NCI-H345 treated with DMSO at 0.1 percent for 48 hours (cell line): ENCODE measurements around the gene HCFC1.

Experiments
- DNase-seq: peaks from one replicate; lab custom pipeline; 2025; ENCODE audit not compliant: unreplicated experiment; lab: John Stamatoyannopoulos, UW

Gene HCFC1

GRCh38 chrX:153971450-153972367, at the start of gene HCFC1:
TSS of gene HCFC1 (minus strand) at chrX:153971818. CDS start at chrX:153970840, 978 bp downstream.
- peak; percentile 86 for DNase-seq

DNA sequence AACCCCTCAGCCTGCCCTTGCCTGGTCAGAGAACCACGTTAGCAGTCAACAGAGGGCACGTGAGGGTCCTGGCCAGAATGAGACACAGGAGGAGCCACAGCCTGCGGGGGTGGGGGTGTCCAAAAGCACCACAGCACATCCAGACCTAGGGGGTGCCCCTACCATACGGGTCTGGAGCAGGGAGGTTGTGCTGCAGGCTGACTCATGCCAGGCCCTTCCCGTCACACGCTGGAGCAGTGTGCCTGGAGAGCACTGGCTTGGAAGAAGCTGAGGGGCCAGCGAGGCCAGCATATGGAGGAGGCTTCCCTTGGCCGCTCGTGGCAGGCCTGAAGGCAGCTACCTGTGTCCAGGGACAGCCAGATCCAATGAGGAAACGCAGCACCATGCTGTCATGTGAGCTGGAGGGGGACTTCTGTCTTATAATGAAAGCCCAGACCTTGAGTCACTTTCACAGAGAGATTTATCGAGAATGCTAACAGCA, 49.6 kb upstream of the HCFC1 start:
- DNase-seq = no peak

DNA sequence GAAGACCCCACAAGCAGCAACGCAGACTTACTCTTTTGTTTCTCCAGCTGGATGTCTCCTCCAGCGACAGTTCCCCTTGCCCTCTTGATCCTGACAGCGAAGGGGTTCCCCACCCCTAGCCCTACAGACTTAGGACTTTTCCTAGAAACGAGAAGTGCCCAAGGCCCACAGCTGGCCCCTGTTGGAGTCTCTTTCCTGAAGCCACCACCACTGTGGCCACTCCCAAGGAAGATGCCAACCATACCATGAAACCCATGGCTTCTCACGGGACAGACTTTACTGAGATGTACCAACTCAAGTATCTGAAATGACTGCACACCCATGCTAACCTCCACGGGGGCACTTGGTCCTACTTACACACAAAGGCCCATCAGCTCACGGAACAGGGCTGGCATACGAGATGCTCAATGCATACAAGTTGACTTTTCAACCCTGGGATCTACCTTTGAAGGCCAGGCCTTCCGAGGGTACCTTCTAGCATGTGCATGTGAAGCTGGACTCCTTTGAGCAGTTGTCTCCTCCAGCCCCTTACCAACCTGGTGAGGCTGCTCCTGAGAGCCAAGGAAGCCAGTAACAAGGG, 49.0 kb upstream of the HCFC1 start:
- DNase-seq = no peak

DNA sequence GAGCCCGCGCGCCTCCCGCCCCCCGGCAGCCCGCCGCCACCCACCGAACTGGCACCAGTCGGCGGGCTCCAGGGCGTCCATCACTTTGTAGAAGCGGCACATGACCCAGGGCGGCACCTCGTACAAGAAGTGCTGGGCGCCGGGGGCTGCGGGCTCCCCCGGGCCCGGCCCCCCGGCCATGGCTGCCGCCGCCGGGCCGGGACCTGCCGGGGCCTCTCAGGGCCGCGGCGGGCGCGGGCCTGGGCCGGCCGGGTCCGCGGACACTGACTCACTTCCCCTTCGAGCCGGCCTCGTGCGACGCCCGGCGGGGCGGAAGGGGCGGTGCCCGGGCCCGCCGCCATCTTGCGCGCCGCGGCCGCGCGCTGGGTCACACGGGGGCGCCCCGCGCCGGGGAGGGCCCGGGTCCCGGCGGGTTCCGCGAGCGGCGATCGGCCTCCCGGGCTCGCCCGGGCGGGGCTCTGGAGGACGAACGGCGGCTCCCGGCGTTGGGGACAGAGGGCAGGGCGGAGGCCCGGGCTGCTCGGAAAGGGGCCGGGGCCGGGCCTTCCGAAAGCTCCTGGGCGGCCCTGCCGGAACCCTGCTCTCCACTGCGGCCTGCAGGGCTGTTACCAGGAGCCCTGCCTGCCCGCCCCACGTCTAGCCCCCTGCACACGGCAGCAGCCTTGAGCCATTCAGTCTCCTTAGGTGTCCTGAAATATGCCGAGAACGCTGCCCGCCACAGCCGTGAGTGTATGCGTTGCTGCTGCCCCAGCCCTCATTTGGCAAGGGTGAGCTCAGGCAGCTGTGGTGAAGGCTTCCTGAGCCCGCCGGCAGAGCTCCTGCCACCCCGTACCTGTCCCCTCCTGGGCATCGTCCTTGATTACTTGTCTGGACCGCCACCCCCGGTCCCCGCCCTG, 48.3 kb upstream of the HCFC1 start, which contains the start of gene IRAK1:
TSS of gene IRAK1 (minus strand) at position 270 of the 896 bp plus-strand sequence. CDS start at position 180, 90 bp downstream.
- DNase-seq = no peak

DNA sequence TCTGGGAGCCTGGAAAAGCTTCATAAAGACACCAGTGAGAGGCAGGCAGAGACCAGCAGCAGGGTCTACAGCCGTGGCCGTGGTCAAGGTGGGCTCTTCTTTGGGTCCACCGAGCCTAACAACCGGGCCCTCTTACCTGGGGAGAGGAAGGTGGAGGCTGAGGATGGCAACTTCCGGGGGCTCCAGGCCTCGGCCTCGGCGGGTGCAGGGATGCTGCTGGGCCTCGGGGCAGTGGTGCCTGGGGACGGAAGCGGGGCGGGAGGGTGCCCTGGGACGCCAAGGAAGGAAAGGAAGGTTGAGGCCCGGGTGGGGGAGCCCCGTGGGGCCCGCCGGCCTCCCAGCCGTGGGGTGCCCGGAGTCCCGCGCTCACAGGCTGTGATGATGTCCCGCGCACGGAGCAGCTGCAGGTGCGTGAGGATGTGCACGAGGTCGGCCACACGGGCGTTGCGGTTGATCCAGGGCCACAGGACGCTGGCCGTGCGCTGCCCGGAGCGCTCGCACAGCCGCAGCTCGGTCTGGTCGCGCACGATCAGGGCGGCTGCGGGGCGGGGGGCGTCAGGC, 47.5 kb upstream of the HCFC1 start:
- DNase-seq = no peak

DNA sequence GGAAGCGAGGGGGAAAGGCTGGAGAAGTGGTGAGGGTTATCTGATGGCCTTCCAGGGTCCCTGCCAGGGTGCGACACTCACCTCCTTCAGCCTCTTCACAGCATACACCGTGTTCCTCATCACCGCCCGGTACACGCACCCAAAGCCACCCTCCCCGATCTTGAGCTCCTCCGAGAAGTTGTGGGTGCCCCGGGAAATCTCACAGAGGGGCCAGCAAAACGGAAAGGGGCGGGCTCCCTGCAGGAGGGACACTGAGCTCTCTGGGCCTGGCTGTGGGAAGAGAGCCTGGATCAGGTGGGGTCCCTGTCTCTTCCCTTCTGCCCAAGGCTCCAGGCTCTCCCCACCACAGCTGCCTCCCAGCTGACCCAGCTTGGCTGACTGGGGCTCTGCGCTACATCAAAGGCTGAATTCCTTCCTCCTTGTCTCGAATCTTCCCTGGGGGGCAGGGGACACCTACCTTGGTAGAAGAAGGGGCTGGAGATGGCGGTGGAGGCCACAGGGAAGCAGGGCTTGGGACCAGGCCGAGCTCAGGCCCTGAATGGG, 47.0 kb upstream of the HCFC1 start:
- DNase-seq = no peak

DNA sequence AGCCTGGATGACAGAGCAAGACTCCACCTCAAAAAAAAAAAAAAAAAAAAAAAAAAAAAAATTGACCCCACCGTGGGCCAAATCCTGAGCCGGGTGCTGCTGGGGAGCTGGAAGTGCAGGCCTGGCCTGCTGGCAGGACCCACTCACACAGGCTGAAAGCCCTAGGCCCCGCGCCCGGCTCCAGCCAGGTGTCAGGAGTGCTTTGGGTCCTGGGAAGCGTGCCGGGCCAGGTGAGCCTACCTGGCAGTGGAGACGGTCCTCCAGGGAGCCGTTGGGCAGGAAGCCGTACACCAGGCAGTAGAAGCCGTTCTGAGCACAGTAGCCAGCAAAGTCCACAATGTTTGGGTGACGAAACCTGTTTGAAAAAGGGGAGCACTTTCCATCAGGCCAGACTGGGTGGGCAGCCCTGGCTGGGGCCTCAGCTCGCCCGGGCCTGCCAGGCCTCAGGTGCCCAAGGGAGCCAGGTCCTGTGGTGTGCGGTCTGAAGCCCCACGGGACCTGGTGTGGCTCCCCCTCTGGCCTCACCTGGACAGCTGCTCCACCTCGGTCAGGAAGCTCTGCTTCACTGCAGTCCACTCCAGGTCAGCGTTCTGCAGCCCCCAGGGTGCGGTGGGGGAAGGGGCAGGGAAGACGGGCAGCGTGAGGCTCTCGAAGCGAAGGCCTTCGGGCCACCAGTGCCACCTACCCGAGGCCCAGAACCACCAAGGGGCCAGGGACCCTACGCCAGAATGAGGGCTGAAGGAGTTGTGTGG, 46.3 kb upstream of the HCFC1 start:
- DNase-seq = no peak

- DNase-seq = no peak
Observed at GRCh38 chrX:154016366-154017076, 44.9 kb upstream of the HCFC1 start.

GRCh38 chrX:154015581-154016264, 44.1 kb upstream of the HCFC1 start:
- DNase-seq = no peak

GRCh38 chrX:154014429-154015380, 43.1 kb upstream of the HCFC1 start:
- DNase-seq = no peak

DNA sequence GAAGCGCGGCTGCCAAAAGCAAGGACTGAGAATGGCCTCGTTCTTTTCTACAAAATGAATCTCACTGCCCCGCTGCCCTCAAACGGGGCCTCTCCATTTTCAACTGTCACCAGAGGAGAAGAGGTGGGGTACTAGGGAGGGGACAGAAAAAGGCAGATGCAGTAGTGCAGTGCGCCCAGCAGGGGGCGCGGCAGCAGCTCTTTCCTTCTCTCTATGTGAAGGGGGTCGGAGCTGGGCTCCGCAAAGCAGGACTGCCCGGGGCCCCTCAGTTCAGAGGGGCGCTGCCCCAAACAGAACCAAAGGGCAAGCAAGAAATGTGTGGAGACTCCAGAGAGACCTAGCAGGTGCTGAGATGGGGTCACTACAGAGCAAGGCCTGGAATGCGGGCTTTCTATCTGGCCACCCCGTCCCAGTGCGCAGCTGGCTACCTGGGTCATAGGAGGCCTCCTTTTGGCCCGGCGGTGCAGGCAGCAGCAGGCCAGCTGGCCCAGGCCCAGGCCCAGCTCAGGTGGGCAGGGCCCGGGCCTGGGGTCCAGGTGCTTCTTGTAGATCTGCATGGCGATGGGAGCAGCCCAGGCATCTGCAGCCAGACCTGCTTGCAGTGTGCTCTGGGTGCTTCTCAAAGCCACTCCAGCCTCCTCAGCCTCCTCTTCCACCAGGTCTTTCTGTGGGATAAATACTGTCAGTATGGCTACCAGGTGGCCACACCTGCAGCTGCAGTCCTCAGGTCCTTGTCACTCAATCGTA, 42.2 kb upstream of the HCFC1 start:
- DNase-seq = no peak

DNA sequence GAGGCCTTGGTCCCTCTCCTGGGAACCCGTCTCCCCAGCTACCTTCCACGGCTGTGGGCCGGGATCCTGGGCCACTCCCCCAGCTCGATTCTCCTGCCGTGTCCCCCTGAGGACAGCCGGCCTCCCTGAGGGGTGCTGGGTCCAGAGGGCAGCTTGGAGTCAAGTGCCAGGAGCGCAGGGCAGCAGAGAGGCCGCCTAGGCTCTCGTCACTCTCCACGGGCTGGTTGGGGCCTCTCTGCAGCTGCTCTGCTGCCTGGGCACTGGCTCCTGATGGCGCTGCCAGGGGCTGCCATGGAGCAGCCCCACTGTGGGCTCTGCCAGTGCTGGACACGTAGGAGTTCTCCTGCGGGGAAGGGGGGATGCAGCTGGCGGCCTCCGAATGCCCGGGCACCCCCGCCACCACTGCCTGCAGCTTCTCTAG, 41.4 kb upstream of the HCFC1 start:
- DNase-seq = no peak

GRCh38 chrX:154012336-154012991, 40.8 kb upstream of the HCFC1 start:
- DNase-seq = no peak

- no peak for DNase-seq
Observed at GRCh38 chrX:154011376-154012335, 40.0 kb upstream of the HCFC1 start.
